Sigmoid colon (tissue), 7 donors: ENCODE results near the gene H3-3A. TPM values are rescaled to one million over a fixed set of nuclear protein-coding genes. Genes with fewer than 3 reads are reported as not detected.

Source experiments
- DNase-seq: peaks from one replicate; pipeline ENCODE4 v3.0.0-alpha.2; 2019
- H3K27ac ChIP-seq, 4 donors: fragments of 200-600 bp; sonication (generic); one replicate each; pipeline ENCODE4 v1.5.1; 2016 to 2019; ENCODE audit warnings: mild to moderate bottlenecking in 1 of 4
- H3K27me3 ChIP-seq, 3 donors: fragments of 200-600 bp; sonication (generic); one replicate each; pipeline ENCODE4 v1.5.1; 2019; ENCODE audit warnings: mild to moderate bottlenecking in 1 of 3
- H3K36me3 ChIP-seq, 4 donors: fragments of 200-600 bp; sonication (generic); one replicate each; pipeline ENCODE4 v1.5.1; 2016 to 2019
- H3K4me1 ChIP-seq, 4 donors: fragments of 200-600 bp; sonication (generic); one replicate each; pipeline ENCODE4 v1.5.1; 2017 to 2019
- H3K4me3 ChIP-seq, 4 donors: fragments of 200-600 bp; sonication (generic); one replicate each; pipeline ENCODE4 v1.5.1; 2017 to 2019; ENCODE audit warnings: mild to moderate bottlenecking in 2 of 4, moderate library complexity in 1 of 4
- H3K9me3 ChIP-seq, 4 donors: fragments of 200-600 bp in 3 of 4; sonication (generic) in 3 of 4; one replicate each; pipeline versions ENCODE4 v1.5.1 to v1.6.1; 2013 to 2019
- CTCF ChIP-seq, 4 experiments: fragments of 450-650 bp in 3 of 4; fragments of 200-600 bp in 1 of 4; IDR thresholded peaks; one replicate each; pipeline ENCODE4 v1.5.1; 2016 to 2019; ENCODE audit warnings: antibody characterized with exemption in 4 of 4, mild to moderate bottlenecking in 3 of 4, moderate library complexity in 2 of 4
- EP300 ChIP-seq, 4 donors: sonication (generic); formaldehyde crosslinking; IDR thresholded peaks; one replicate each; pipeline ENCODE4 v1.6.1; 2017; ENCODE audit warnings: antibody characterized with exemption in 4 of 4
- POLR2A ChIP-seq, 2 donors: fragments of 450-650 bp; IDR thresholded peaks; one replicate each; pipeline ENCODE4 v1.6.1; 2016; ENCODE audit warnings: antibody characterized with exemption in 2 of 2, mild to moderate bottlenecking in 2 of 2, moderate library complexity in 2 of 2
- POLR2AphosphoS5 ChIP-seq, 4 donors: sonication (generic); formaldehyde crosslinking; IDR thresholded peaks; one replicate each; pipeline ENCODE4 v1.6.1; 2017; ENCODE audit warnings: antibody characterized with exemption in 4 of 4
- WGBS, 2 donors: extraction: QIAGEN DNeasy Blood & Tissue Kit; methylation state at CpG; one replicate each; pipeline ENCODE4 v1.1.7; 2013; 5-methylcytosine and 5-hydroxymethylcytosine counted together
- intact Hi-C: fragments of 100-400 bp; cut with DNase I; formaldehyde crosslinking; loops from one replicate; pipeline ENCODE4 v1.15.1; 2023
- polyA plus RNA-seq, 3 donors: library from polyadenylated mRNA; stranded (reverse); fragments of 200-250 nt; gene quantifications; one replicate each; pipeline ENCODE4 v1.2.3, GENCODE V29; 2013
- total RNA-seq, 4 donors: library from RNA; depleted of rRNA; stranded (reverse); fragments of >200 nt; gene quantifications; one replicate each; pipeline ENCODE4 v1.1.0, GENCODE V29; 2016
- donor health status: healthy with polysubstance abuse.
- donor health status: Bipolar disorder and iron deficiency.
- donor health status: healthy.

The H3-3A gene
- total and polyA plus RNA-seq, 7 donors = 320 to 2,184 (median 452) TPM

- Histone ChIP-seq H3K4me3 (no peak overlapping the region), H3K27ac (no peak overlapping the region), H3K4me1 (peaks cover 0 to 13% (median 6%) of the 10 kb centered on the region in 4 donors), H3K27me3 (no peaks in the 10 kb centered on the region), H3K9me3 (no peaks in the 10 kb centered on the region), H3K36me3 (no peaks in the 10 kb centered on the region)
- TF ChIP-seq CTCF (IDR thresholded peaks at IDR 0.05) (no peak), POLR2A (IDR thresholded peaks at IDR 0.05) (no peak), POLR2AphosphoS5 (IDR thresholded peaks at IDR 0.05) (no peak), EP300 (IDR thresholded peaks at IDR 0.05) (no peak)
- no peak for DNase-seq
- WGBS, 2 donors = 67 to 87% methylated on average over 6 of the region's 6 CpGs
- intact Hi-C loops = no loop called here
Observed at GRCh38 chr1:226117330-226117729, 54.8 kb downstream of the H3-3A start.

GRCh38 chr1:226118357-226118756 lies 55.8 kb downstream of the H3-3A start:
- WGBS, 2 donors = 88 to 93% methylated on average over 4 of the region's 4 CpGs
- intact Hi-C loops = no loop called here
- no peak for TF ChIP-seq POLR2AphosphoS5 (IDR thresholded peaks at IDR 0.05)
- TF ChIP-seq POLR2A (IDR thresholded peaks at IDR 0.05) = no peak
- no peak for TF ChIP-seq EP300 (IDR thresholded peaks at IDR 0.05)
- TF ChIP-seq CTCF (IDR thresholded peaks at IDR 0.05) = no peak
- Histone ChIP-seq H3K4me3 (no peak overlapping the region), H3K36me3 (no peaks in the 10 kb centered on the region), H3K27me3 (no peaks in the 10 kb centered on the region), H3K9me3 (no peaks in the 10 kb centered on the region), H3K4me1 (peaks cover 0 to 19% (median 12%) of the 10 kb centered on the region in 4 donors), H3K27ac (no peak overlapping the region)
- no peak for DNase-seq

GRCh38 chr1:226119169-226119568 lies 56.7 kb downstream of the H3-3A start:
- H3K27me3 ChIP-seq = no peaks in the 10 kb centered on the region
- no peak overlapping the region for H3K4me3 ChIP-seq
- H3K27ac ChIP-seq = no peak overlapping the region
- no peak for DNase-seq
- H3K4me1 ChIP-seq = peaks cover 0 to 19% (median 12%) of the 10 kb centered on the region in 4 donors
- WGBS, 2 donors = 79 to 80% methylated on average over 6 of the region's 6 CpGs
- H3K9me3 ChIP-seq = no peaks in the 10 kb centered on the region
- no peak for TF ChIP-seq EP300 (IDR thresholded peaks at IDR 0.05)
- no peak for TF ChIP-seq POLR2A (IDR thresholded peaks at IDR 0.05)
- intact Hi-C loops = no loop called here
- no peaks in the 10 kb centered on the region for H3K36me3 ChIP-seq

- no peaks in the 10 kb centered on the region for H3K36me3 ChIP-seq
- WGBS, 2 donors = 89 to 90% methylated on average over 5 of the region's 5 CpGs
Observed at GRCh38 chr1:226120398-226120797, 57.9 kb downstream of the H3-3A start.

GRCh38 chr1:226121049-226121586 lies 58.6 kb downstream of the H3-3A start:
- peaks cover 0 to 19% (median 12%) of the 10 kb centered on the region in 4 donors for H3K4me1 ChIP-seq
- TF ChIP-seq EP300 (IDR thresholded peaks at IDR 0.05) (no peak), CTCF (IDR thresholded peaks at IDR 0.05) (no peak), POLR2A (IDR thresholded peaks at IDR 0.05) (no peak), POLR2AphosphoS5 (IDR thresholded peaks at IDR 0.05) (no peak)
- intact Hi-C loops = loop anchor here (1.0 to 5.0 kb wide), 3 partner anchors 39 to 124 kb away; partner anchors contain the start of gene SDE2
- no peaks in the 10 kb centered on the region for H3K27me3 ChIP-seq
- DNase-seq = no peak
- H3K4me3 ChIP-seq = peak overlapping the region in 3 of 4 donors; percentile 66 to 77 (median 76)
- no peaks in the 10 kb centered on the region for H3K9me3 ChIP-seq
- 8 to 10% methylated on average over 37 of the region's 37 CpGs for WGBS, 2 donors
- peak overlapping the region in 1 of 4 donors; percentile 73 for H3K27ac ChIP-seq
- no peaks in the 10 kb centered on the region for H3K36me3 ChIP-seq

More at GRCh38 chr1:226120398-226120797, 57.9 kb downstream of the H3-3A start:
- Histone ChIP-seq H3K27ac (no peak overlapping the region), H3K4me3 (no peak overlapping the region), H3K27me3 (no peaks in the 10 kb centered on the region), H3K4me1 (peaks cover 0 to 19% (median 12%) of the 10 kb centered on the region in 4 donors), H3K9me3 (no peaks in the 10 kb centered on the region)
- intact Hi-C loops = loop anchor here (5.0 kb wide), 2 partner anchors 38 to 123 kb away; partner anchors contain the start of gene SDE2
- no peak for TF ChIP-seq CTCF (IDR thresholded peaks at IDR 0.05)
- no peak for TF ChIP-seq POLR2A (IDR thresholded peaks at IDR 0.05)
- TF ChIP-seq EP300 (IDR thresholded peaks at IDR 0.05) = no peak
- TF ChIP-seq POLR2AphosphoS5 (IDR thresholded peaks at IDR 0.05) = no peak
- no peak for DNase-seq

Other genes starting within 250 kb of the H3-3A start
- 10 to 100 TPM; 25.3 to 94.4 (median 36.9) TPM for gene TMEM63A, start 180.3 kb upstream of the H3-3A start, total RNA-seq
- 100 to 1,000 TPM in 1 of 3 donors, 1 to 10 TPM in 2; 3.0 to 103 (median 5.5) TPM for gene TMEM63A, start 180.3 kb upstream of the H3-3A start, polyA plus RNA-seq
- gene LEFTY1, start 173.6 kb upstream of the H3-3A start, total RNA-seq = not detected
- gene LEFTY1, start 173.6 kb upstream of the H3-3A start, polyA plus RNA-seq = 100 to 1,000 TPM in 1 of 3 donors, 10 to 100 TPM in 2; 14.4 to 120 (median 46.2) TPM
- gene PYCR2, start 138.5 kb upstream of the H3-3A start, total RNA-seq = 10 to 100 TPM; 31.0 to 40.5 (median 34.0) TPM
- gene PYCR2, start 138.5 kb upstream of the H3-3A start, polyA plus RNA-seq = 10 to 100 TPM; 33.8 to 74.4 (median 36.0) TPM
- 1 to 10 TPM in 2 of 4 donors, under 1 TPM in 1, not detected in 1; 0.71 to 5.0 (median 1.1) TPM for gene LEFTY2, start 121.5 kb upstream of the H3-3A start, total RNA-seq
- gene LEFTY2, start 121.5 kb upstream of the H3-3A start, polyA plus RNA-seq = 10 to 100 TPM in 1 of 3 donors, not detected in 2; 15.6 TPM
- 10 to 100 TPM; 11.1 to 21.9 (median 18.4) TPM for gene SDE2, start 63.4 kb upstream of the H3-3A start, total RNA-seq
- gene SDE2, start 63.4 kb upstream of the H3-3A start, polyA plus RNA-seq = 10 to 100 TPM in 2 of 3 donors, 1 to 10 TPM in 1; 9.0 to 12.7 (median 10.2) TPM
- gene ACBD3, start 124.0 kb downstream of the H3-3A start, total RNA-seq = 10 to 100 TPM; 32.9 to 37.8 (median 33.9) TPM
- 10 to 100 TPM; 23.7 to 29.4 (median 28.4) TPM for gene ACBD3, start 124.0 kb downstream of the H3-3A start, polyA plus RNA-seq
- not detected for gene MIXL1, start 160.9 kb downstream of the H3-3A start, total RNA-seq
- gene MIXL1, start 160.9 kb downstream of the H3-3A start, polyA plus RNA-seq = under 1 TPM in 1 of 3 donors, not detected in 2; 0.13 TPM
- 1 to 10 TPM; 3.1 to 5.4 (median 4.6) TPM for gene LIN9, start 246.4 kb downstream of the H3-3A start, total RNA-seq
- gene LIN9, start 246.4 kb downstream of the H3-3A start, polyA plus RNA-seq = 1 to 10 TPM; 2.4 to 2.9 (median 2.8) TPM